ENCODE results near the gene PHB1. TPM values are rescaled to one million over a fixed set of nuclear protein-coding genes. Genes with fewer than 3 reads are reported as not detected.
"Not testable (repeated sequence)": the region's sequence is repeated elsewhere in the genome, so short reads cannot be mapped to it uniquely, and the experiment has no call there.

Gene PHB1
- total RNA-seq, 1 experiment from 2014 or later: 325 TPM

GRCh38 chr17:49389514-49390347 lies 25.0 kb downstream of the PHB1 start:
- H3K27me3 Mint-ChIP-seq (ENCODE audit: low read depth); H2BK120ac ChIP-seq (ENCODE audit: low read depth, low read length, poor library complexity, severe bottlenecking); H3K18ac ChIP-seq (ENCODE audit: insufficient read length, low read depth, low read length); H3K27ac ChIP-seq (ENCODE audit: insufficient read length, low read depth, low read length); DNase-seq; H2BK15ac ChIP-seq (ENCODE audit: low read depth, low read length); H3K4me1 ChIP-seq (ENCODE audit: insufficient read depth, low read length); H3K36me3 Mint-ChIP-seq (ENCODE audit: insufficient read depth in 1 of 3, low read depth in 3 of 3); H3K14ac ChIP-seq (ENCODE audit: insufficient read depth, low read length); H2AFZ ChIP-seq (ENCODE audit: low read length); H3K4me3 Mint-ChIP-seq; H4K8ac ChIP-seq (replicated peaks; ENCODE audit: insufficient read length, low read depth, low read length); H3K9ac ChIP-seq (ENCODE audit: extremely low read depth, insufficient read length, low read length); H2BK5ac ChIP-seq (ENCODE audit: insufficient read length, low read length); H3K79me2 ChIP-seq (ENCODE audit: insufficient read depth, low read length); H2AK5ac ChIP-seq (ENCODE audit: insufficient read length, low read length); H3K4me2 ChIP-seq (ENCODE audit: insufficient read depth, insufficient read length, low read length); H4K20me1 ChIP-seq (ENCODE audit: control insufficient read depth, insufficient read depth, insufficient read length); H3K4ac ChIP-seq (ENCODE audit: low read depth, low read length); H2BK20ac ChIP-seq (ENCODE audit: low read depth, low read length, poor library complexity, severe bottlenecking); H3K9me3 Mint-ChIP-seq; H4K91ac ChIP-seq (ENCODE audit: insufficient read length, low read depth, low read length); H3K27me3 ChIP-seq (ENCODE audit: insufficient read depth, low read length); H4K5ac ChIP-seq (ENCODE audit: insufficient read length, low read depth, low read length); H3K23me2 ChIP-seq (ENCODE audit: insufficient read length, low read depth, low read length, poor library complexity, severe bottlenecking); H3K79me1 ChIP-seq (ENCODE audit: insufficient read depth, low read depth, low read length, poor library complexity, severe bottlenecking); H3T11ph ChIP-seq (ENCODE audit: low read length); H3K4me1 Mint-ChIP-seq; H3K23ac ChIP-seq (ENCODE audit: insufficient read length, low read depth, low read length); H2BK12ac ChIP-seq (ENCODE audit: insufficient read length, low read depth, low read length); H3K56ac ChIP-seq (ENCODE audit: insufficient read length, low read depth, low read length); H3K9me3 ChIP-seq (ENCODE audit: control insufficient read depth, low read depth, low read length): not testable (repeated sequence)
- H3K27ac Mint-ChIP-seq: peak overlapping the region in 1 of 3 experiments; percentile 19; a peak in 1 of 7 replicates
- no CpG with 5 or more reads among the region's 12 CpGs for WGBS (ENCODE audit: extremely low coverage, insufficient read length, low lambda C conversion rate)

Data from H9 (cell line).